Progenitor cell of endocrine pancreas (in vitro differentiated cells): Measurements from ENCODE around the gene CEP290. TPM values are rescaled to one million over a fixed set of nuclear protein-coding genes. Genes with fewer than 3 reads are reported as not detected.

Experiments used
- DNase-seq: peaks from one replicate; pipeline ENCODE4 v3.0.0; 2021; ENCODE audit warnings: low spot score; ENCODE audit not compliant: unreplicated experiment
- H3K27ac Mint-ChIP-seq: 2 replicates; pipeline ENCODE4 v1.8.0; 2021; ENCODE audit warnings: mild to moderate bottlenecking, moderate library complexity, mixed read lengths
- H3K27me3 Mint-ChIP-seq: 2 replicates; pipeline ENCODE4 v1.8.0; 2021; ENCODE audit warnings: mixed read lengths
- H3K36me3 Mint-ChIP-seq: 2 replicates; pipeline ENCODE4 v1.8.0; 2022; ENCODE audit warnings: mixed read lengths; ENCODE audit not compliant: insufficient read depth
- H3K4me1 Mint-ChIP-seq: 2 replicates; pipeline ENCODE4 v1.8.0; 2021; ENCODE audit warnings: low read depth, mixed read lengths
- H3K4me3 Mint-ChIP-seq: 2 replicates; pipeline ENCODE4 v1.8.0; 2021; ENCODE audit warnings: low read depth, mild to moderate bottlenecking, moderate library complexity, mixed read lengths
- H3K9me3 Mint-ChIP-seq: 2 replicates; pipeline ENCODE4 v1.8.0; 2021; ENCODE audit warnings: low read depth, mixed read lengths
- total RNA-seq: library from RNA; stranded (reverse); gene quantifications from 2 replicates; pipeline ENCODE4 v1.2.1, GENCODE V29; 2021
- TF ChIP-seq, protein P1 (sequence below): fragments of 200-600 bp; sonication (generic); IDR thresholded peaks from one replicate; pipeline ENCODE4 v1.5.0; 2021; ENCODE audit warnings: antibody characterized with exemption, mild to moderate bottlenecking; ENCODE audit not compliant: unreplicated experiment

Gene CEP290
- total RNA-seq, 1 donor from 2014 or later: 29.7 TPM

GRCh38 chr12:88093573-88093972 lies 48.3 kb downstream of the CEP290 start:
- H3K27ac Mint-ChIP-seq: no peak overlapping the region

GRCh38 chr12:88092771-88093170 lies 49.1 kb downstream of the CEP290 start:
- TF ChIP-seq, protein P1, sequence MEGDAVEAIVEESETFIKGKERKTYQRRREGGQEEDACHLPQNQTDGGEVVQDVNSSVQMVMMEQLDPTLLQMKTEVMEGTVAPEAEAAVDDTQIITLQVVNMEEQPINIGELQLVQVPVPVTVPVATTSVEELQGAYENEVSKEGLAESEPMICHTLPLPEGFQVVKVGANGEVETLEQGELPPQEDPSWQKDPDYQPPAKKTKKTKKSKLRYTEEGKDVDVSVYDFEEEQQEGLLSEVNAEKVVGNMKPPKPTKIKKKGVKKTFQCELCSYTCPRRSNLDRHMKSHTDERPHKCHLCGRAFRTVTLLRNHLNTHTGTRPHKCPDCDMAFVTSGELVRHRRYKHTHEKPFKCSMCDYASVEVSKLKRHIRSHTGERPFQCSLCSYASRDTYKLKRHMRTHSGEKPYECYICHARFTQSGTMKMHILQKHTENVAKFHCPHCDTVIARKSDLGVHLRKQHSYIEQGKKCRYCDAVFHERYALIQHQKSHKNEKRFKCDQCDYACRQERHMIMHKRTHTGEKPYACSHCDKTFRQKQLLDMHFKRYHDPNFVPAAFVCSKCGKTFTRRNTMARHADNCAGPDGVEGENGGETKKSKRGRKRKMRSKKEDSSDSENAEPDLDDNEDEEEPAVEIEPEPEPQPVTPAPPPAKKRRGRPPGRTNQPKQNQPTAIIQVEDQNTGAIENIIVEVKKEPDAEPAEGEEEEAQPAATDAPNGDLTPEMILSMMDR: no peak
- no peaks in the 10 kb centered on the region for H3K27me3 Mint-ChIP-seq
- no peak overlapping the region for H3K4me3 Mint-ChIP-seq
- H3K9me3 Mint-ChIP-seq: no peaks in the 10 kb centered on the region
- H3K36me3 Mint-ChIP-seq: peaks cover 11% of the 10 kb centered on the region
- DNase-seq: no peak
- H3K27ac Mint-ChIP-seq: peak overlapping the region; percentile 29
- no peaks in the 10 kb centered on the region for H3K4me1 Mint-ChIP-seq

More at GRCh38 chr12:88093573-88093972, 48.3 kb downstream of the CEP290 start:
- TF ChIP-seq, protein P1: no peak
- Mint-ChIP-seq H3K4me1 (no peaks in the 10 kb centered on the region), H3K36me3 (peaks cover 12% of the 10 kb centered on the region), H3K9me3 (no peaks in the 10 kb centered on the region), H3K4me3 (no peak overlapping the region), H3K27me3 (no peaks in the 10 kb centered on the region)
- DNase-seq: no peak

DNA sequence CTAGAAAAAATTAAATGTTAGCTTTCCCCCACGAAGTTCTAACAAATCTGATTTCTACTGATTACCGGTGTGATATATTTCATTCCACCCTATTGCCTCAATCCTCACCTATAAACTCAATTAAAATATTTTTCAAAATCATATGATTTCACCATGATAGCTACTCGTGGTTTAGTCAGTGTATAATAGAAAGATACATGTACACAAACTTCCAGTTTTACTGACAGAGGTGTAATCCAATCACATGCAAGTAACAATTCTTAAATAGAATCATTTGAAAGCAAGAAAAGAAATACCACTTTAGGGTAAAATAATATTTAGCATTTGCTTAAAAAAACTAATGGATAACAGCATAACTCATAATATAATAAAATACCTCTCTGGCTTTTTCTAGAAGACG lies 57.7 kb downstream of the CEP290 start:
- no peak for DNase-seq
- TF ChIP-seq, protein P1: no peak
- no peak overlapping the region for H3K27ac Mint-ChIP-seq
- no peaks in the 10 kb centered on the region for H3K9me3 Mint-ChIP-seq
- no peaks in the 10 kb centered on the region for H3K4me1 Mint-ChIP-seq
- H3K27me3 Mint-ChIP-seq: no peaks in the 10 kb centered on the region
- no peak overlapping the region for H3K4me3 Mint-ChIP-seq
- peaks cover 19% of the 10 kb centered on the region for H3K36me3 Mint-ChIP-seq

DNA sequence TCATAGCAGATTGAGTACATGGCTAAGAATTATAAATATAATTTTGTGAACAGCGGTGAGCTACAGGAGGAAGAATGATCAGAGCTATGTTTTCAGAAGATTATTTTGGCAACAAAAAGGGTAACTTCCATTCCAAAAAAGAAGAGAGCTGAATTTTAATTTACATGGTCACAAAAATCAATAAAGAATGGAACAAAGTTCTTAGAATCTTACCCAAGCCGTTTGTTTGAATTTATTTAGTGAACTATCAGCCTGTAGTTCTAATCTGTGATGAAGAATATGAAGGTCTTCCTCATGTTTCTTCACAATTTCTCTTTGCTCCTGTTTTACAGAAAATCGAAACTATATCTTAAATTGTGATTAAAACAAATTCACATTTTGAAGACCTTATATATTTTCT lies 58.3 kb downstream of the CEP290 start:
- Mint-ChIP-seq H3K36me3 (peaks cover 16% of the 10 kb centered on the region), H3K4me3 (no peak overlapping the region), H3K27me3 (no peaks in the 10 kb centered on the region)

GRCh38 chr12:88081247-88081646 lies 60.6 kb downstream of the CEP290 start:
- TF ChIP-seq, protein P1: no peak
- H3K36me3 Mint-ChIP-seq: peaks cover 18% of the 10 kb centered on the region
- no peaks in the 10 kb centered on the region for H3K4me1 Mint-ChIP-seq
- no peaks in the 10 kb centered on the region for H3K9me3 Mint-ChIP-seq
- no peak overlapping the region for H3K27ac Mint-ChIP-seq
- H3K4me3 Mint-ChIP-seq: no peak overlapping the region
- no peaks in the 10 kb centered on the region for H3K27me3 Mint-ChIP-seq
- no peak for DNase-seq

More for the DNA sequence above, 58.3 kb downstream of the CEP290 start:
- Mint-ChIP-seq H3K9me3 (no peaks in the 10 kb centered on the region), H3K27ac (no peak overlapping the region), H3K4me1 (no peaks in the 10 kb centered on the region)
- no peak for DNase-seq
- TF ChIP-seq, protein P1: no peak
